GM23248 (cell line): Measurements from ENCODE around the gene PRSS57. TPM values are rescaled to one million over a fixed set of nuclear protein-coding genes. Genes with fewer than 3 reads are reported as not detected.

Source experiments
- DNase-seq: peaks from one replicate; pipeline ENCODE4 v3.0.0-alpha.2; 2015
- H2AFZ ChIP-seq: fragments of 200-600 bp; sonication (generic); 2 replicates; pipeline ENCODE4 v1.6.1; 2016; ENCODE audit warnings: antibody characterized with exemption
- H3F3A ChIP-seq: fragments of 200-600 bp; sonication (generic); 2 replicates; pipeline ENCODE4 v1.6.1; 2016; ENCODE audit warnings: mild to moderate bottlenecking, antibody characterized with exemption, mixed run types; ENCODE audit not compliant: insufficient read depth
- H3K27ac ChIP-seq: fragments of 200-600 bp; sonication (generic); 2 replicates; pipeline ENCODE4 v1.5.1; 2016; ENCODE audit warnings: mild to moderate bottlenecking
- H3K27me3 ChIP-seq: fragments of 200-600 bp; sonication (generic); replicated peaks from 2 replicates; pipeline ENCODE4 v1.6.1; 2016; ENCODE audit warnings: mild to moderate bottlenecking; ENCODE audit not compliant: insufficient read depth
- H3K36me3 ChIP-seq: fragments of 200-600 bp; sonication (generic); 2 replicates; pipeline ENCODE4 v1.6.1; 2016; ENCODE audit warnings: low read depth, mild to moderate bottlenecking
- H3K4me1 ChIP-seq: fragments of 200-600 bp; sonication (generic); 2 replicates; pipeline ENCODE4 v1.6.1; 2016; ENCODE audit warnings: mild to moderate bottlenecking; ENCODE audit not compliant: insufficient read depth
- H3K4me2 ChIP-seq: fragments of 200-600 bp; sonication (generic); one replicate; pipeline ENCODE4 v1.6.1; 2016; ENCODE audit warnings: mild to moderate bottlenecking; ENCODE audit not compliant: unreplicated experiment
- H3K4me3 ChIP-seq: fragments of 200-600 bp; sonication (generic); 2 replicates; pipeline ENCODE4 v1.5.1; 2016; ENCODE audit warnings: mild to moderate bottlenecking
- H3K79me2 ChIP-seq: fragments of 200-600 bp; sonication (generic); 2 replicates; pipeline ENCODE4 v1.6.1; 2016; ENCODE audit warnings: mild to moderate bottlenecking; ENCODE audit not compliant: insufficient read depth
- H3K9ac ChIP-seq: fragments of 200-600 bp; sonication (generic); 2 replicates; pipeline ENCODE4 v1.6.1; 2016; ENCODE audit warnings: mild to moderate bottlenecking
- H3K9me2 ChIP-seq: fragments of 200-600 bp; sonication (generic); 2 replicates; pipeline ENCODE4 v1.6.1; 2016; ENCODE audit warnings: mixed run types, mild to moderate bottlenecking, moderate library complexity; ENCODE audit not compliant: insufficient read depth
- H3K9me3 ChIP-seq: fragments of 200-600 bp; sonication (generic); one replicate; pipeline ENCODE4 v1.6.1; 2017; ENCODE audit warnings: low read depth
- H4K20me1 ChIP-seq: fragments of 200-600 bp; sonication (generic); 2 replicates; pipeline ENCODE4 v1.6.0; 2016; ENCODE audit not compliant: insufficient read depth
- EZH2 ChIP-seq: fragments of 200-600 bp; sonication (generic); IDR thresholded peaks from 2 replicates; pipeline ENCODE4 v1.6.1; 2018; ENCODE audit warnings: antibody characterized with exemption, mild to moderate bottlenecking; ENCODE audit not compliant: insufficient read depth, poor library complexity, severe bottlenecking
- EZH2phosphoT487 ChIP-seq: fragments of 200-600 bp; sonication (generic); IDR thresholded peaks from 2 replicates; pipeline ENCODE4 v1.6.1; 2018; ENCODE audit warnings: antibody characterized with exemption, moderate library complexity, mild to moderate bottlenecking, low read depth; ENCODE audit not compliant: insufficient read depth
- WGBS, 2 experiments: methylation state at CpG; one replicate each; pipeline ENCODE4 v1.1.6; 2015 to 2017; ENCODE audit warnings: low lambda C conversion rate in 2 of 2, low coverage in 1 of 2; ENCODE audit errors: missing lambda C conversion rate in 2 of 2; 5-methylcytosine and 5-hydroxymethylcytosine counted together
- in situ Hi-C: fragments of 300-500 bp; cut with MboI; formaldehyde crosslinking; loops from 2 replicates; pipeline ENCODE4 v1.15.0; 2020
- polyA plus RNA-seq: library from polyadenylated mRNA; unstranded; fragments of >200 nt; fragmentation: Nextera tagmentation; extraction: Ambion mirVana; gene quantifications from 2 replicates; pipeline ENCODE4 v1.2.1, GENCODE V29; 2016
- total RNA-seq: library from RNA; depleted of rRNA; stranded (reverse); fragments of >200 nt; shearing (Covaris generic); gene quantifications from 2 replicates; pipeline ENCODE4 v1.2.3, GENCODE V29; 2014

The PRSS57 gene
- total and polyA plus RNA-seq, 2 experiments from 2014 or later = not detected

DNA sequence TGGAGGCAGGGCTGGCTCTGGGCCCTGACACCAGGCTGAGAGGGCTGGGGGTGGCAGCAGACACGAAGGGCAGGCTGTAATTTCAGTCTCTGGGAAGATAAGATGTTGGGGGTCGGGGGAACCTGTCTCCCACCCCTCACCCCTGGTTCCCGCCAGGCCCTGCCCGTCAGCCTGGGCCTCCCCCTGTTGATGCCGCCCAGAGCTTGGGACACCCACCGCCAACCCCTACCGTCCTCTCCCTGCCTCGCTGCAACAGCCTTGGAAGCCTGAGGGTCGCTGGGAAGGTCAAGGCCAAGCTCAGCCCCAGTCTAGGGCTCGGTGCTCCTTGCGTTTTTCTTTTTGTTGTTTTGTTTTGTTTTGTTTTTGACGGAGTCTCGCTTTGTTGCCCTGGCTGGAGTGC, 28.0 kb upstream of the PRSS57 start:
- Histone ChIP-seq H3K9me3 (no peaks in the 10 kb centered on the region), H3K36me3 (no peaks in the 10 kb centered on the region), H3K79me2 (no peaks in the 10 kb centered on the region), H3K27ac (no peak overlapping the region), H3F3A (no peaks in the 10 kb centered on the region), H3K4me1 (no peaks in the 10 kb centered on the region), H3K9me2 (no peaks in the 10 kb centered on the region), H2AFZ (no peak overlapping the region), H3K27me3 (0 out of 2 replicates have a peak, but pooled peaks cover 5% of the 10 kb centered on the region), H4K20me1 (no peaks in the 10 kb centered on the region), H3K4me2 (no peak overlapping the region), H3K4me3 (no peak overlapping the region), H3K9ac (no peak overlapping the region)
- in situ Hi-C loops = no loop called here
- no peak for DNase-seq
- TF ChIP-seq EZH2 (no peak), EZH2phosphoT487 (no peak)
- 63 to 72% methylated on average over 12 to 13 of the region's 13 CpGs for WGBS, 2 experiments

DNA sequence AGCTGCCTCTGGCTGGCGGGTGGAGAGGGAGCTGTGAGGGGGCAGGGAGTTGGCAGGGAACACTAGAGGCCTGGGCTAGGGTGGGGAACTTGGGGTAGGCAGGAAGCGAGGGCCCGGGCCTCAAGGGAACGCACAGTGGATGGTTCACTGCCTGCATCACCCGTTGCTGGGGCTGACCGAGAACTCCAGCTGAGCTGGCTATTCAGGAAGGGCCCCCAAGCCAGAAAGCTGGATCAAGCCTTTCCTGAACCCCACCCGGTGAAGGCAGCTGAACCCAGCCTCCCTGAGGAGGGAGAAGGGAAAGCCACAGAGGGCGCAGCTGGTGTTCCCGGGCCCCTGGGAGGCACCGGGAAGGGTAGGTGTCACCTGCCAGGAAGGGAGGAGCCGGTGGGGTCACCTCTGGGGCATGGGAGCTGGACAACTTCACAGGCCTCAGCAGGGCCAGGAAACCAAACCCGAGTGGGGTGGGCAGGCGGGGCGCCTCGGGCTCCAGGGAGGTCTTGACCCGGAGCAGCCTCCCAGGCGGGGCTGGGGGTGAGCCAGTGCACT, 27.4 kb upstream of the PRSS57 start:
- no peak overlapping the region for H3K4me2 ChIP-seq
- no peak overlapping the region for H3K4me3 ChIP-seq
- no peak for DNase-seq
- in situ Hi-C loops = no loop called here
- H3F3A ChIP-seq = no peaks in the 10 kb centered on the region
- no peaks in the 10 kb centered on the region for H3K9me3 ChIP-seq
- H3K4me1 ChIP-seq = no peaks in the 10 kb centered on the region
- no peak overlapping the region for H2AFZ ChIP-seq
- H3K79me2 ChIP-seq = no peaks in the 10 kb centered on the region
- no peak overlapping the region for H3K27ac ChIP-seq
- H3K9ac ChIP-seq = no peak overlapping the region
- no peak for TF ChIP-seq EZH2phosphoT487
- TF ChIP-seq EZH2 = no peak
- 0 out of 2 replicates have a peak, but pooled peaks cover 5% of the 10 kb centered on the region for H3K27me3 ChIP-seq
- H4K20me1 ChIP-seq = no peaks in the 10 kb centered on the region
- no peaks in the 10 kb centered on the region for H3K9me2 ChIP-seq
- no peaks in the 10 kb centered on the region for H3K36me3 ChIP-seq
- WGBS, 2 experiments = 51 to 59% methylated on average over 15 to 17 of the region's 17 CpGs

DNA sequence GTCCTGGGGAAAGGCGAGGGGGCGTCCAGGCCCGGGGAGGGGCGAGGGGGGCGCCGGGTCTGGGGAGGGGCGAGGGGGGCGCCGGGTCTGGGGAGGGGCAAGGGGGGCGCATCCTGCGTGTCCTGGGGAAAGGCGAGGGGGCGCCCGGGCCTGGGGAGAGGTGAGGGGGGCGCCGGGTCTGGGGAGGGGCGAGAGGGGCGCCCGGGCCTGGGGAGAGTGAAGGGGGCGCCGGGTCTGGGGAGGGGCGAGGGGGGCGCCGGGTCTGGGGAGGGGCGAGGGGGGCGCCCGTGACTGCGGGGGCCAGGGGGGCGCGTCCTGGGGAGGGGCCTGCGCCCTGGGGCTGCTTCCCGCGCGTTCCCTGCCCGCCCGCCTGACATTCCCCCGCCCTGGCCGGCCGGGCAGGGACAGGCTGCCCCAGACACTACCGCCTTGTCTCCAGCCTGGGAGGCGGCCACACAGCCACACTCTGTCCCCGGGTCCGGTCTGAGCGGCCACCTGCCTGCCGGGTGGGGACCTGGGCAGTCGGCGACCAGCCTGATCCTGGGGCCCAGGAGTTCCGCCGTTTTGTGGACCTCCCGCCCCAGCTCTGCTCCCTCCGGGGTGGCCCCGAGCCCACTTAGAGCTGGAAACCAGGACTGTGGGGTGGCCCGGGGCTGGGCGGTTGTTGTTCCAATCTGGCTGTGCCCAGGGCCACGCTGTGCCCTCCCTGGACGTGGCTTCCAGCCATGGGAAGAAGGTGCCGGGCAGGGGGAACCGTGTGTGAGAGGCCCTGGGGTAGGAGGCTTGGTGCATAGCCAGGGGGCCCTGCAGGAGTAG, 25.3 kb upstream of the PRSS57 start:
- Histone ChIP-seq H3K9ac (no peak overlapping the region), H3K27me3 (0 out of 2 replicates have a peak, but pooled peaks cover 5% of the 10 kb centered on the region), H2AFZ (no peak overlapping the region), H3F3A (no peaks in the 10 kb centered on the region), H3K4me1 (no peaks in the 10 kb centered on the region), H3K27ac (no peak overlapping the region), H3K4me2 (no peak overlapping the region), H4K20me1 (no peaks in the 10 kb centered on the region), H3K4me3 (no peak overlapping the region), H3K79me2 (no peaks in the 10 kb centered on the region), H3K9me3 (no peaks in the 10 kb centered on the region), H3K36me3 (no peaks in the 10 kb centered on the region), H3K9me2 (no peaks in the 10 kb centered on the region)
- no peak for DNase-seq
- TF ChIP-seq EZH2 (no peak), EZH2phosphoT487 (no peak)
- 34 to 55% methylated on average over 13 to 56 of the region's 58 CpGs for WGBS, 2 experiments
- in situ Hi-C loops = no loop called here

DNA sequence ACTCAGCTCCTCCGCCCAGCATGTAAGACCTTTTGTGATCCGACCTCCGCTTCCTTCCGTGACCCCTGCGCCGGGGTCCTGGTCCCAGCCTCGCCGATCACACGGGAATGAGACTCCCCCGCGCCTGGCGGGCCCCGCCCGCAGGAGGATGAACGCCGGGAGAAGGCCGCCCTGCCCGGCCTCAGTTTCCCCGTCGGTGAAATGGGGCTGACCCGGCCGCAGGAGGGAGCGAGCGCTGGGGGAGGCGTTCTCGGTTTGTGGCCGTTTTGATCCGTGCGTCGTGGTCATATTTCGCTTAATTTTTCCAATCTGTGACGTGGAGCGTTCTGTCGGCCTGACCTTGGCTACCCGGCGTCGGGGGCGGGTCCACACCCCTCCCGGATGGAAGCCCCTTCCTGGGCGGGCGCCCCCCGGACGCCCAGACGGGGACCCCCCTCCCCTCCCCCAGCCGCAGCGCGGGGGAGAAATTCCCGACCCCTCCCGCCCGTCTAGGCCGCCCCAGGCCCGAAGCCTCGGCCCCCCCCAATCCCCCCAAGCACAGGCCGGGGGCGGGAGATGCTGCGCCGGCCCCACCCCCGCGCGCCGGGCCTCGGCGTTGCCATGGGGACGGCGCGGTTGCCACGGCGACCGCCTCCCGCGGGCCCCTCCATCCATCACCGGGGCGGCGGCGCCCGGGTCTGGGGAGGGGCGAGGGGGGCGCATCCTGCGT, 24.5 kb upstream of the PRSS57 start:
- H3K36me3 ChIP-seq = no peaks in the 10 kb centered on the region
- H3K4me2 ChIP-seq = no peak overlapping the region
- H4K20me1 ChIP-seq = no peaks in the 10 kb centered on the region
- no peak overlapping the region for H3K27ac ChIP-seq
- H3K9me2 ChIP-seq = no peaks in the 10 kb centered on the region
- no peaks in the 10 kb centered on the region for H3F3A ChIP-seq
- TF ChIP-seq EZH2phosphoT487 (no peak), EZH2 (no peak)
- H3K79me2 ChIP-seq = no peaks in the 10 kb centered on the region
- DNase-seq = no peak
- H3K4me3 ChIP-seq = no peak overlapping the region
- H3K9me3 ChIP-seq = no peaks in the 10 kb centered on the region
- no peak overlapping the region for H2AFZ ChIP-seq
- in situ Hi-C loops = no loop called here
- H3K4me1 ChIP-seq = no peaks in the 10 kb centered on the region
- 34 to 36% methylated on average over 42 to 64 of the region's 79 CpGs for WGBS, 2 experiments
- H3K9ac ChIP-seq = no peak overlapping the region
- 0 out of 2 replicates have a peak, but pooled peaks cover 5% of the 10 kb centered on the region for H3K27me3 ChIP-seq
